Pancreas (tissue), 10 donors: ENCODE results near the gene GALM. TPM values are rescaled to one million over a fixed set of nuclear protein-coding genes. Genes with fewer than 3 reads are reported as not detected.

Experiments
- ATAC-seq, 4 donors: fragments of 200-7000 bp; cut with Tn5 transposase; one replicate each; pipeline versions ENCODE4 v1.8.0 to v1.9.1; 2020; ENCODE audit warnings: mild to moderate bottlenecking in 4 of 4, moderate library complexity in 4 of 4
- DNase-seq, 6 donors: peaks; one replicate each; pipeline ENCODE4 v3.0.0-alpha.2; 2020
- FAIRE-seq: peaks from 2 replicates; lab custom pipeline; 2012; peaks lifted over from hg19 to GRCh38; lab: Jason Lieb, UNC
- H3K27ac ChIP-seq, 4 donors: fragments of 200-600 bp; sonication (generic); 1 replicate in 3 of 4; 2 replicates in 1 of 4; pipeline versions ENCODE4 v1.5.0 to v1.8.0; 2020
- H3K27me3 ChIP-seq, 4 donors: fragments of 200-600 bp; one replicate each; pipeline ENCODE4 v1.8.0; 2021
- H3K36me3 ChIP-seq, 3 donors: fragments of 200-600 bp; sonication (generic) in 1 of 3; one replicate each; pipeline versions ENCODE4 v1.5.0 to v1.8.0; 2020 to 2021
- H3K4me1 ChIP-seq, 3 donors: fragments of 200-600 bp; one replicate each; pipeline ENCODE4 v1.8.0; 2021
- H3K4me3 ChIP-seq, 4 donors: fragments of 200-600 bp; sonication (generic) in 2 of 4; one replicate each; pipeline versions ENCODE4 v1.5.0 to v1.8.0; 2020 to 2021
- H3K9me3 ChIP-seq, 4 donors: fragments of 200-600 bp; one replicate each; pipeline ENCODE4 v1.8.0; 2021
- CTCF ChIP-seq, 4 donors: fragments of 200-600 bp; sonication (generic) in 3 of 4; IDR thresholded peaks; one replicate each; pipeline versions ENCODE4 v1.5.0 to v1.8.0; 2021; ENCODE audit warnings: antibody characterized with exemption in 4 of 4
- WGBS, 2 donors: extraction: QIAGEN DNeasy Blood & Tissue Kit; methylation state at CpG; one replicate each; pipeline ENCODE4 v1.1.7; 2013; 5-methylcytosine and 5-hydroxymethylcytosine counted together
- intact Hi-C, 3 donors: fragments of 100-400 bp; cut with DNase I; formaldehyde crosslinking; loops; one replicate each; pipeline versions ENCODE4 v1.11.1 to v1.14.2; 2022
- polyA plus RNA-seq, 2 donors: library from polyadenylated mRNA; stranded (reverse); fragments of 200-250 nt; gene quantifications; one replicate each; pipeline ENCODE4 v1.2.3, GENCODE V29; 2013
- total RNA-seq, 6 donors: library from RNA; stranded (reverse); fragmentation: NEBNext Ultra II Directional in 4 of 6; extraction: Animal tissue kit (Norgen Biotek cat#: 25700) in 4 of 6; gene quantifications; one replicate each; pipeline versions ENCODE4 v1.2.1 to v1.2.4, GENCODE V29; 2021 to 2023
- donor health status: healthy with polysubstance abuse.
- donor health status: DM: no; HTN: no; CAD: no; lungs with moderate emphysema.
- donor health status: DM: no; HTN: no; CAD: no.
- donor health status: control.
- donor health status: control.
- donor health status: Bipolar disorder and iron deficiency.
- donor health status: DM: yes; HTN: yes; CAD: no.
- donor health status: DM: no; HTN: no; CAD: no.
- donor health status: DM: no; HTN: no; CAD: no.
- donor health status: DM: yes; HTN: yes; CAD: no.

The GALM gene
- total and polyA plus RNA-seq, 8 donors: 5.4 to 10.9 (median 7.4) TPM

GRCh38 chr2:38748943-38749804, 83.3 kb downstream of the GALM start:
- ATAC-seq (no peak), FAIRE-seq (no peak), DNase-seq (no peak)
- Histone ChIP-seq H3K36me3 (peaks cover 0 to 45% (median 42%) of the 10 kb centered on the region in 3 donors), H3K4me3 (peak overlapping the region; percentile 46 to 82 (median 76)), H3K27ac (no peak overlapping the region), H3K4me1 (peaks cover 4 to 33% (median 33%) of the 10 kb centered on the region in 3 donors), H3K27me3 (no peaks in the 10 kb centered on the region), H3K9me3 (no peaks in the 10 kb centered on the region)
- 50 to 56% methylated on average over 26 of the region's 26 CpGs for WGBS, 2 donors
- intact Hi-C loops: no loop called here
- no peak for TF ChIP-seq CTCF (IDR thresholded peaks at IDR 0.05)

- Histone ChIP-seq H3K27ac (peak overlapping the region; percentile 90 to 100 (median 95)), H3K27me3 (no peaks in the 10 kb centered on the region), H3K4me1 (peaks cover 4 to 38% (median 33%) of the 10 kb centered on the region in 3 donors), H3K36me3 (peaks cover 0 to 38% (median 33%) of the 10 kb centered on the region in 3 donors), H3K9me3 (no peaks in the 10 kb centered on the region), H3K4me3 (peak overlapping the region; percentile 46 to 82 (median 76))
- 0% methylated on average over 59 of the region's 59 CpGs for WGBS, 2 donors
- DNase-seq: peak; percentile 47 to 82 (median 60)
- TF ChIP-seq CTCF (IDR thresholded peaks at IDR 0.05): no peak
- FAIRE-seq: no peak
- intact Hi-C loops: no loop called here
- ATAC-seq: peak; percentile 72 to 80 (median 76)
Observed at GRCh38 chr2:38750011-38750890, 84.3 kb downstream of the GALM start.

GRCh38 chr2:38750891-38751595, 85.1 kb downstream of the GALM start, which contains the start of gene SRSF7:
TSS of gene SRSF7 (minus strand) at chr2:38751361. CDS start at chr2:38751256, 105 bp downstream.
- Histone ChIP-seq H3K4me1 (peaks cover 2 to 38% (median 27%) of the 10 kb centered on the region in 3 donors), H3K36me3 (peaks cover 0 to 32% (median 26%) of the 10 kb centered on the region in 3 donors), H3K9me3 (no peaks in the 10 kb centered on the region), H3K27ac (peak within 1 kb of the TSS; percentile 90 to 100 (median 95)), H3K27me3 (no peaks in the 10 kb centered on the region), H3K4me3 (peak within 1 kb of the TSS; percentile 46 to 82 (median 76))
- 0 to 1% methylated on average over 67 to 68 of the region's 68 CpGs for WGBS, 2 donors
- FAIRE-seq (no peak), ATAC-seq (peak; percentile 89 to 94 (median 91)), DNase-seq (peak; percentile 97 to 100 (median 98))
- intact Hi-C loops: no loop called here
- TF ChIP-seq CTCF (IDR thresholded peaks at IDR 0.05): no peak

- Histone ChIP-seq H3K27ac (peak overlapping the region; percentile 90 to 100 (median 95)), H3K9me3 (no peaks in the 10 kb centered on the region), H3K36me3 (peaks cover 0 to 24% (median 20%) of the 10 kb centered on the region in 3 donors), H3K27me3 (no peaks in the 10 kb centered on the region), H3K4me1 (peaks cover 0 to 34% (median 19%) of the 10 kb centered on the region in 3 donors), H3K4me3 (peak overlapping the region; percentile 46 to 82 (median 76))
- TF ChIP-seq CTCF (IDR thresholded peaks at IDR 0.05): no peak
- FAIRE-seq (no peak), ATAC-seq (peak in 1 of 4 donors; percentile 1), DNase-seq (no peak)
- intact Hi-C loops: no loop called here
- 33 to 34% methylated on average over 18 of the region's 18 CpGs for WGBS, 2 donors
Observed at GRCh38 chr2:38751596-38752410, 85.9 kb downstream of the GALM start.
